ENCODE data around the gene CAMTA1. TPM values are rescaled to one million over a fixed set of nuclear protein-coding genes. Genes with fewer than 3 reads are reported as not detected.

The CAMTA1 gene
- total RNA-seq, 1 donor from 2014 or later: 62.9 TPM

DNA sequence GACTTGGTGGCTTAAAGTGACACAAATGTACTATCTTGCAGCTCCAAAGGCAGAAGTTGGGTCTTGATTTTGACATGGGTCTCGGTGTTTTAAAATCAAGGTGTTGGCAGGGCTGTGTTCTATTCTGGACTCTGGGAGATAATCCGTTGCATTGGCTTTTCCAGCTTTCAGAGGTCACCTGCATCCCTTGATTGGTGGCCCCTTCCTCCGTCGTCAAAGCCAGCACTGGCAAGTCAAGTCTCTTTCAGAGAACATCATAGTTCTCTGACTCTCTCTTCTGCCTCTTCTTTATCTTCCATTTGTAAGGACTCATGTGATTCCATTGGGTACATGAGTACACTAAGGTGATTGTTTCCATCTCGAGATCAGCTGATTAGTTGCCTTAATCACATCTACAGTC, 172.1 kb downstream of the CAMTA1 start:
- Histone ChIP-seq H3K36me3 (no peaks in the 10 kb centered on the region), H3K27ac (no peak overlapping the region), H3K27me3 (no peaks in the 10 kb centered on the region), H3K9me3 (no peaks in the 10 kb centered on the region), H3K4me3 (no peak overlapping the region), H3K4me1 (peaks cover 12% of the 10 kb centered on the region)
- DNase-seq (ENCODE audit: extremely low spot score in 2 of 2): no peak
- TF ChIP-seq POLR2A (IDR thresholded peaks at IDR 0.05) (no peak), POLR2AphosphoS5 (IDR thresholded peaks at IDR 0.05; ENCODE audit: insufficient read depth in 1 of 2, low read depth in 1 of 2) (no peak)
- TF ChIP-seq, protein P1, sequence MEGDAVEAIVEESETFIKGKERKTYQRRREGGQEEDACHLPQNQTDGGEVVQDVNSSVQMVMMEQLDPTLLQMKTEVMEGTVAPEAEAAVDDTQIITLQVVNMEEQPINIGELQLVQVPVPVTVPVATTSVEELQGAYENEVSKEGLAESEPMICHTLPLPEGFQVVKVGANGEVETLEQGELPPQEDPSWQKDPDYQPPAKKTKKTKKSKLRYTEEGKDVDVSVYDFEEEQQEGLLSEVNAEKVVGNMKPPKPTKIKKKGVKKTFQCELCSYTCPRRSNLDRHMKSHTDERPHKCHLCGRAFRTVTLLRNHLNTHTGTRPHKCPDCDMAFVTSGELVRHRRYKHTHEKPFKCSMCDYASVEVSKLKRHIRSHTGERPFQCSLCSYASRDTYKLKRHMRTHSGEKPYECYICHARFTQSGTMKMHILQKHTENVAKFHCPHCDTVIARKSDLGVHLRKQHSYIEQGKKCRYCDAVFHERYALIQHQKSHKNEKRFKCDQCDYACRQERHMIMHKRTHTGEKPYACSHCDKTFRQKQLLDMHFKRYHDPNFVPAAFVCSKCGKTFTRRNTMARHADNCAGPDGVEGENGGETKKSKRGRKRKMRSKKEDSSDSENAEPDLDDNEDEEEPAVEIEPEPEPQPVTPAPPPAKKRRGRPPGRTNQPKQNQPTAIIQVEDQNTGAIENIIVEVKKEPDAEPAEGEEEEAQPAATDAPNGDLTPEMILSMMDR (IDR thresholded peaks at IDR 0.05): no peak
- intact Hi-C loops (cut with DNase I): no loop called here

DNA sequence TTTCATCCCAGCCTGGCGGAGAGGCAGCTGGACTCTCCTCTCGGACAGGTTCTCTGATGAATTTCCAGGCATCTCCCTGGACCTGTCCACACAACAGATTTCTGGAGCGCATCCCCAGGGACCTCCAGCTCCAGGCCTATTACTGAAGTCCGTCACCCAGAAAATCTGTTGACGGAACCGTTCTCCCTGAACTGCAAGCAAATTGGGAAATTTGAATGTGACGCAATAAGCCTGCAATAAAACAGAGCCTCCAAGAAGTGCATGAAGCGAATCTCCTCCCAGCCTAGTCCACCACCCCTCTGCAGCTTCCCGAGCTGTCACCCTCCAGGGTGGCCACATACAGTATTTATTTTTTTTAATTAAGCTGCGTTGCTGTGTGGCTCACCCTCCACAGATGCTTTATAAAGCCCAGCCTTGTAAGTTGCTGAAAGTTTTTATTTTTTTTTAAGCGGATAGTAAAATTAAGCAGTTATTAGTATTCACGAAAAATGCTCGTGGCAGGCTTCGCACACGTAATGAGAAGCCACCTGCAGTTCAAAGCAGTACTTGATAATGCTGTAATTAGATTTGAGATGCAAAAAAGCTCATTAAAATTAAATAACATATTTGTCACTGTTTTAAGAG, 173.3 kb downstream of the CAMTA1 start:
- TF ChIP-seq POLR2AphosphoS5 (IDR thresholded peaks at IDR 0.05; ENCODE audit: insufficient read depth in 1 of 2, low read depth in 1 of 2): no peak
- TF ChIP-seq, protein P1 (IDR thresholded peaks at IDR 0.05): no peak
- TF ChIP-seq POLR2A (IDR thresholded peaks at IDR 0.05): no peak
- no peaks in the 10 kb centered on the region for H3K27me3 ChIP-seq
- no peak overlapping the region for H3K27ac ChIP-seq
- no peaks in the 10 kb centered on the region for H3K9me3 ChIP-seq
- peaks cover 22% of the 10 kb centered on the region for H3K4me1 ChIP-seq
- intact Hi-C loops (cut with DNase I): no loop called here
- H3K4me3 ChIP-seq: no peak overlapping the region
- DNase-seq (ENCODE audit: extremely low spot score in 2 of 2): no peak
- H3K36me3 ChIP-seq: no peaks in the 10 kb centered on the region

DNA sequence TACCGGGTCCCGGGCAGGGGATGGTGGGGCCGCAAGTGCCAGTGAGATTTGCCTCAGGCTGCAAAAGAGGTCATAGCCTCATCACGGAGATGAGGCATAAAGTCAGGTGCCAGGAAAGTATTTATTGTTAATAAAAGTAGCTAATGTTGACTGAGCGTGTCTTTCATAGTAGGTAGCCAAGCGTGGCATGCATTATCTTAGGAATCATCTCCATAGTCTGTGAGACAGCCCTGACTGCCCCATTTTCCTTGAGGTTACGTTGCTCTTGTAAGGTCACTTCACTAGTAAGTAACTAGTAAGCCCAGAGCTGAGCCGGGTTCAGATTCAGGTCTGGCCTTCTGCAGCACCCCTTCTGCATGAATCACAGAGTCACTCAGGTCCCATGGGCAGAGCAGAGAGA, 174.2 kb downstream of the CAMTA1 start:
- Histone ChIP-seq H3K36me3 (no peaks in the 10 kb centered on the region), H3K27ac (no peak overlapping the region), H3K4me1 (peaks cover 27% of the 10 kb centered on the region), H3K27me3 (no peaks in the 10 kb centered on the region), H3K9me3 (no peaks in the 10 kb centered on the region), H3K4me3 (no peak overlapping the region)
- intact Hi-C loops (cut with DNase I): no loop called here
- TF ChIP-seq, protein P1 (IDR thresholded peaks at IDR 0.05): no peak
- no peak for TF ChIP-seq POLR2A (IDR thresholded peaks at IDR 0.05)
- TF ChIP-seq POLR2AphosphoS5 (IDR thresholded peaks at IDR 0.05; ENCODE audit: insufficient read depth in 1 of 2, low read depth in 1 of 2): no peak
- DNase-seq (ENCODE audit: extremely low spot score in 2 of 2): no peak

DNA sequence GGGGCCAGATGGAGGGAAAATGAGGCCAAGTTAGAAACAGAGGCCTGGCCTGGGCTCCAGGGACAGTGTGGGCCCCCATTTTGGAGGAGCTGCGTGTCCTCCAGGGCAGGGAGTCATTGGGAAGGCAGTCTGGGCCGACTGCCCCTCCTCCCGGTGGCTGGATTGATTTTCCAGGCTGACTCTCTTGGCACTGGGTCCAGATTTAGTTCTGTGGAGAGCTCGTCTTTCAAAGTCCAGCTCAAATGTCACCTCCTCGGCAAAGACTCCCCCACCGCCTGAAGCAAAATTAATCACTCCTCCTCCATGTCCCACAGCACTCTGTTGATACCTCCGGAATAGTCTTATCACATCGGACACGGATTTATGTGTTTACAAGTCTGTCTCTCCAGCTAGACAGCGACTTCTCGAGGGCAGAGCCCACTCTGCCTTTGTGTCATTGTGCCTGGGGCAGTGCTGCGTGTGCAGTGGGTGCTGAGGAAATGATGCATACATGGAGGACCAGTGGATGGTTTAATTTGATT, 175.1 kb downstream of the CAMTA1 start:
- Histone ChIP-seq H3K4me3 (no peak overlapping the region), H3K36me3 (no peaks in the 10 kb centered on the region), H3K4me1 (peaks cover 27% of the 10 kb centered on the region), H3K9me3 (no peaks in the 10 kb centered on the region), H3K27ac (no peak overlapping the region), H3K27me3 (no peaks in the 10 kb centered on the region)
- intact Hi-C loops (cut with DNase I): no loop called here
- DNase-seq (ENCODE audit: extremely low spot score in 2 of 2): no peak
- TF ChIP-seq POLR2AphosphoS5 (IDR thresholded peaks at IDR 0.05; ENCODE audit: insufficient read depth in 1 of 2, low read depth in 1 of 2) (no peak), POLR2A (IDR thresholded peaks at IDR 0.05) (no peak)
- TF ChIP-seq, protein P1 (IDR thresholded peaks at IDR 0.05): no peak

DNA sequence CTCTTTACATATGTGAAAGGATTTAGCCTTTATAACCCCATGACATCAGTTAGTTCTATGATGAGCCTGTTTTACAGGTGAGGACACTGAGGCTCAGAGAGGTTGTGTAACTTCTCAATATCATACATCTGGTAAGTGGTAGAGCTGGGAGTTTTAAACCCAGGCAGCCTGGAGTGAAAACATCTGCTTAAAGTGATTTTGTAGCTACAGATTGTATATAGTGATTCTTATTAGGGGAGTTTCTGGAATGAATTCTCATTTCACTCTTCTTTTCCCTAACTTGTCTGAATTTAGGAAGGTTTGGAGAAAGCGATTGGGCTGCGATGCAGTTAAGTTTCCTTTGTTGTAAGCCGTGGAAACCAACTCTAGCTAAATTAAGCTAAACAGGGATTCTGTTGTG, 175.6 kb downstream of the CAMTA1 start:
- intact Hi-C loops (cut with DNase I): no loop called here
- no peaks in the 10 kb centered on the region for H3K27me3 ChIP-seq

More for the DNA sequence above, 175.6 kb downstream of the CAMTA1 start:
- TF ChIP-seq POLR2A (IDR thresholded peaks at IDR 0.05) (no peak), POLR2AphosphoS5 (IDR thresholded peaks at IDR 0.05; ENCODE audit: insufficient read depth in 1 of 2, low read depth in 1 of 2) (no peak)
- TF ChIP-seq, protein P1 (IDR thresholded peaks at IDR 0.05): no peak
- Histone ChIP-seq H3K27ac (no peak overlapping the region), H3K36me3 (no peaks in the 10 kb centered on the region), H3K4me3 (no peak overlapping the region), H3K9me3 (no peaks in the 10 kb centered on the region), H3K4me1 (peaks cover 27% of the 10 kb centered on the region)
- DNase-seq (ENCODE audit: extremely low spot score in 2 of 2): no peak
